ENCODE results near the gene EPHB2. TPM values are rescaled to one million over a fixed set of nuclear protein-coding genes. Genes with fewer than 3 reads are reported as not detected.

The EPHB2 gene
- polyA plus RNA-seq, 2 of the 4 experiments (the other 2 are of a cell fraction) = 13.0 to 35.3 TPM

GRCh38 chr1:22872981-22873664, 162.5 kb downstream of the EPHB2 start:
- no peak for TF ChIP-seq TP53 (CRISPR knock-in tag; IDR thresholded peaks at IDR 0.05)
- WGBS (ENCODE audit: missing lambda C conversion rate) = 77% methylated on average over 11 of the region's 11 CpGs
- no peak for DNase-seq (ENCODE audit: low read depth in 1 of 2, low spot score in 1 of 2)
- ATAC-seq = no peak
- no peak for FAIRE-seq
- Histone ChIP-seq H3K4me1 (no peaks in the 10 kb centered on the region), H3K9me3 (peaks cover under 1% of the 10 kb centered on the region; the same call in 1 of the 3 replicates), H3K4me2 (no peak overlapping the region), H3K4me3 (no peak overlapping the region), H3K27ac (no peak overlapping the region)
- POLR2A ChIA-PET = no interaction called here
- CTCF ChIA-PET = interaction anchor here (0.9 to 1.4 kb wide), 2 partner anchors 12 to 168 kb away, joined by 3 to 6 read pairs; no protein-coding TSS in a partner anchor

- Histone ChIP-seq H3K27ac (no peak overlapping the region), H3K4me3 (no peak overlapping the region), H3K9me3 (no peaks in the 10 kb centered on the region), H3K4me1 (no peaks in the 10 kb centered on the region), H3K4me2 (no peak overlapping the region)
- DNase-seq (ENCODE audit: low read depth in 1 of 2, low spot score in 1 of 2) (no peak), ATAC-seq (no peak), FAIRE-seq (no peak)
- no peak for TF ChIP-seq PHF8 (IDR thresholded peaks at IDR 0.05; ENCODE audit: borderline replicate concordance, low read depth)
- no peak for TF ChIP-seq FOSB (CRISPR knock-in tag; IDR thresholded peaks at IDR 0.05)
- TF ChIP-seq RCOR1 (IDR thresholded peaks at IDR 0.05; ENCODE audit: low read depth, low read length) = no peak
- TF ChIP-seq HES2 (IDR thresholded peaks at IDR 0.05) = no peak
- TF ChIP-seq BCL3 (IDR thresholded peaks at IDR 0.05) = no peak
- no peak for TF ChIP-seq EP300 (IDR thresholded peaks at IDR 0.05)
- TF ChIP-seq SMC3 (IDR thresholded peaks at IDR 0.05) = no peak
- no peak for TF ChIP-seq E2F6 (IDR thresholded peaks at IDR 0.05; ENCODE audit: borderline replicate concordance, low read depth)
- no peak for TF ChIP-seq ZNF302 (CRISPR knock-in tag; IDR thresholded peaks at IDR 0.05)
- TF ChIP-seq POLR2AphosphoS2 (conservative IDR thresholded peaks at IDR 0.05; ENCODE audit: low read length) = no peak
- no peak for TF ChIP-seq SREBF2 (IDR thresholded peaks at IDR 0.05)
- TF ChIP-seq NPAS2 (CRISPR knock-in tag; IDR thresholded peaks at IDR 0.05; ENCODE audit: borderline replicate concordance) = no peak
- no peak for TF ChIP-seq CHD4 (IDR thresholded peaks at IDR 0.05; ENCODE audit: borderline replicate concordance)
- TF ChIP-seq REST (IDR thresholded peaks at IDR 0.05) = no peak
- TF ChIP-seq RAD21 (conservative IDR thresholded peaks at IDR 0.05 in 1 of 2, IDR thresholded peaks at IDR 0.05 in 1 of 2) = no peak
- no peak for TF ChIP-seq CBX2 (IDR thresholded peaks at IDR 0.05; ENCODE audit: borderline replicate concordance, low read depth)
- ChIA-PET CTCF (interaction anchor here (1.3 to 1.6 kb wide), 2 partner anchors 14 to 158 kb away, joined by 3 read pairs; no protein-coding TSS in a partner anchor), POLR2A (no interaction called here)
- 76% methylated on average over 8 of the region's 8 CpGs for WGBS (ENCODE audit: missing lambda C conversion rate)
Measured at GRCh38 chr1:22874785-22875184, 164.1 kb downstream of the EPHB2 start.
